ENCODE results near the gene RBMS3. TPM values are rescaled to one million over a fixed set of nuclear protein-coding genes. Genes with fewer than 3 reads are reported as not detected.
A peak's percentile ranks its signal among the peaks of the same experiment; 100 is the strongest.

RBMS3 gene
- total RNA-seq, 1 donor from 2014 or later: 70.0 TPM

DNA sequence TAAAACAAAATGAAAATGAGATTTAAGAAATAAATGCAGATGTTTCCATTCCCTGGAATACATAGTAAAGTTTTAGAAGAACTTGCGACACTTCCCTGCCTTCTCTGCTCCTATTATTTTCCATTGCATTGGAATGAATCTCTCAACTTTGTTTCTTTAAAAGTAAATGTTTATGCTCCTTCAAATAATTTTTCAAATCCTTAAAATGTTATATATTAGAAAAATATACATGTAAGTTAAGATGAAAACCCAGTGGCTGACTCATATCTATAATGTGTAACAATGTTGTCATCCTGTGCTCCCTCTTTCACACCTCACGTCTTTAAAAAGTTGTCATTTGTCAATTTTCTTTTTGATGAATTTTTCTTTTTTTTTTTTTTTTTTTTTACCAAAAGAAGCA is 3.6 kb downstream of the RBMS3 start:
- Histone ChIP-seq H3K27ac (peak overlapping the region; percentile 91), H3K4me1 (peaks cover 23% of the 10 kb centered on the region), H3K36me3 (no peaks in the 10 kb centered on the region), H3K4me3 (peak overlapping the region; percentile 58 to 60), H3K27me3 (no peaks in the 10 kb centered on the region), H3K9me3 (no peaks in the 10 kb centered on the region)
- TF ChIP-seq, protein P1, sequence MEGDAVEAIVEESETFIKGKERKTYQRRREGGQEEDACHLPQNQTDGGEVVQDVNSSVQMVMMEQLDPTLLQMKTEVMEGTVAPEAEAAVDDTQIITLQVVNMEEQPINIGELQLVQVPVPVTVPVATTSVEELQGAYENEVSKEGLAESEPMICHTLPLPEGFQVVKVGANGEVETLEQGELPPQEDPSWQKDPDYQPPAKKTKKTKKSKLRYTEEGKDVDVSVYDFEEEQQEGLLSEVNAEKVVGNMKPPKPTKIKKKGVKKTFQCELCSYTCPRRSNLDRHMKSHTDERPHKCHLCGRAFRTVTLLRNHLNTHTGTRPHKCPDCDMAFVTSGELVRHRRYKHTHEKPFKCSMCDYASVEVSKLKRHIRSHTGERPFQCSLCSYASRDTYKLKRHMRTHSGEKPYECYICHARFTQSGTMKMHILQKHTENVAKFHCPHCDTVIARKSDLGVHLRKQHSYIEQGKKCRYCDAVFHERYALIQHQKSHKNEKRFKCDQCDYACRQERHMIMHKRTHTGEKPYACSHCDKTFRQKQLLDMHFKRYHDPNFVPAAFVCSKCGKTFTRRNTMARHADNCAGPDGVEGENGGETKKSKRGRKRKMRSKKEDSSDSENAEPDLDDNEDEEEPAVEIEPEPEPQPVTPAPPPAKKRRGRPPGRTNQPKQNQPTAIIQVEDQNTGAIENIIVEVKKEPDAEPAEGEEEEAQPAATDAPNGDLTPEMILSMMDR (IDR thresholded peaks at IDR 0.05): no peak
- TF ChIP-seq POLR2AphosphoS5 (IDR thresholded peaks at IDR 0.05; ENCODE audit: insufficient read depth in 1 of 2, low read depth in 1 of 2) (no peak), POLR2A (IDR thresholded peaks at IDR 0.05) (no peak)
- no peak for DNase-seq (ENCODE audit: extremely low spot score in 2 of 2)
- intact Hi-C loops (cut with DNase I): loop anchor here (5.0 to 10.0 kb wide), 4 partner anchors 50 to 1543 kb away; no protein-coding TSS in a partner anchor

DNA sequence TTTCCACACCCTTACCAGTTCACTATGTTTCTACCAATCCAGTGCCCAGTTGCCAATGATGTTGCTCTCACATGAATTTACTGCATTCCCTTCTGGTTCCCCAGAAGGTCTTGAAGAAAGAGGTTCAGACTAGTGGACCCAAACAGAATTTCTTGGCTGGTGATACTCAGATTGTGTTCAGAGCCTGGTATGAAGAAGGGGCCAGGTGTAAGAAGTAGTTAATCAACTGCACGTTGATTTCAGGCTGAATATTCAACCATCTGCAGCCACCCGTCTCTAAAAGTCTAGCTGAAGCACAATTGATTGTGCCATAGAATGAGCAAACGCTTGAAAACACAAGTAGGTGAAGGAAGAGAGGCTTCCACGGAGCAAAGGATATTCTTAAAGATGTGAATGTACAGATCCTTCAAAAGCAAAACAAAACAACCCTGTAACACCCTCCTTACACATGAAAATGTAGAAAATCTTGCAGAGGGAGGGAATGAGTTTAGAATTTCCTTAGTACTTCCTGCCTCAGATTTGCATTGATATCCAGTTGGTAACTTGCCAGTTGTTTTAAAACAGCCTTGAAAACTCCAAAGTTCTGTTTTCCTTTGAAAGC is 4.7 kb downstream of the RBMS3 start:
- Histone ChIP-seq H3K27ac (peak overlapping the region; percentile 74), H3K4me1 (peaks cover 24% of the 10 kb centered on the region), H3K9me3 (no peaks in the 10 kb centered on the region), H3K27me3 (no peaks in the 10 kb centered on the region), H3K36me3 (no peaks in the 10 kb centered on the region), H3K4me3 (peak overlapping the region; percentile 29 to 38)
- no peak for DNase-seq (ENCODE audit: extremely low spot score in 2 of 2)
- no peak for TF ChIP-seq POLR2AphosphoS5 (IDR thresholded peaks at IDR 0.05; ENCODE audit: insufficient read depth in 1 of 2, low read depth in 1 of 2)
- TF ChIP-seq, protein P1 (IDR thresholded peaks at IDR 0.05): no peak
- no peak for TF ChIP-seq POLR2A (IDR thresholded peaks at IDR 0.05)
- intact Hi-C loops (cut with DNase I): loop anchor here (10.0 kb wide), 3 partner anchors 49 to 469 kb away; no protein-coding TSS in a partner anchor

DNA sequence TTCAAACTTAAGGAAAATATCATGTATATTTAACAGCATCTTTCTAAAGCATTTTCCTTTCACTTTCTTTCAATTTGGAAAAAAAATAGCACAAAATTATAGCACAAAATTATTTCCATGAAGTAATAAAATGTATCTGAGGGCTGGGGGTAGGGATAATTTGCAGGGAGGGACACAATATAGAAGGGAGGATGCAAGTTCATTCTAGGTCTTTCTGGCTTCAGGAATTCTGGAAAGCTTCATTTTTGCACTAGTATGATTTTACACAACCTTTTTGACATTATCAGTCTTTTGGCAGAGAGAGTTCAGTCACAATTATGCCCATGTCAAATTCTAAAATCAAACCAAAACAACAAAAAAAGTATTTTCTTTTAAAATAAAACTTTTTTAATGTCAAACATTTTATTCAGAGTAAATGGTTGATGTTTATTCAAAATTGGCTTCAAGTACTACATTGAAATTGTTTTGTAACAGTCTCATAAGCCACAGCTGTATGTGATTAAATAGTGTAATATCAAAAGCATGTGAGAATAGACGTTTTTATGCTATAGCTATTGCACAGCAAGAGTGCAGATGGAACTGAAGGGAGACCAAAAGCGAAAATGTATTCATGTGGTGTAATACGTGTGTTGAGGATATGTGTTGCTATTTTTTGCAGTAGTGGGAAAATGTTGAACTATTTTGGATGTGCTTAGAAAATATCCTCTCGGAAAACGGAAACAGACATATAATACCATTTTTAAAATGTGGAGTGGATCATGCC is 5.8 kb downstream of the RBMS3 start:
- no peak for TF ChIP-seq POLR2AphosphoS5 (IDR thresholded peaks at IDR 0.05; ENCODE audit: insufficient read depth in 1 of 2, low read depth in 1 of 2)
- TF ChIP-seq, protein P1 (IDR thresholded peaks at IDR 0.05): no peak
- TF ChIP-seq POLR2A (IDR thresholded peaks at IDR 0.05): no peak
- no peak for DNase-seq (ENCODE audit: extremely low spot score in 2 of 2)
- Histone ChIP-seq H3K27ac (peak overlapping the region; percentile 74), H3K27me3 (no peaks in the 10 kb centered on the region), H3K9me3 (no peaks in the 10 kb centered on the region), H3K4me1 (peaks cover 34% of the 10 kb centered on the region), H3K4me3 (peak overlapping the region in 1 of 2 donors; percentile 29), H3K36me3 (no peaks in the 10 kb centered on the region)
- intact Hi-C loops (cut with DNase I): loop anchor here (10.0 kb wide), 3 partner anchors 48 to 468 kb away; no protein-coding TSS in a partner anchor

DNA sequence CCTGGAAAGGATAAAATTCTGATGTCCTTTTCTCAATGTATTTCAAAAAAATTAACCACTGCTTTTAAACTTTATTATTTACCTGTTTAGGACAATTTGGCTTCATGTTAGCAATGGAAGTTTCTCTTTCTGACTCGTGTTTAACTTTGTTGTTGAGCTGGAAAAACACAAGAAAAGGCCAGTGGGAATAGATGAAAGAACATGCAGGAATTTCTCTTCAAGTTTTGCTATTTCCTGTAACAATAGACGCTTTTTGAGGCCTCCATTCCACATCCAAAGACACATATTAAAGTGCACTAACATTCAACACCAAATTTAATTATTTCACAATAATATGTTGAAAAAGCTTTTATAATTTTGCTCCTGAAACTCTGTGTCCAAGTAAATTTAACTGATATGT is 9.7 kb downstream of the RBMS3 start:
- Histone ChIP-seq H3K9me3 (no peaks in the 10 kb centered on the region), H3K4me1 (peaks cover 32% of the 10 kb centered on the region), H3K36me3 (no peaks in the 10 kb centered on the region), H3K27ac (no peak overlapping the region), H3K27me3 (no peaks in the 10 kb centered on the region), H3K4me3 (no peak overlapping the region)
- TF ChIP-seq POLR2AphosphoS5 (IDR thresholded peaks at IDR 0.05; ENCODE audit: insufficient read depth in 1 of 2, low read depth in 1 of 2) (no peak), POLR2A (IDR thresholded peaks at IDR 0.05) (no peak)
- TF ChIP-seq, protein P1 (IDR thresholded peaks at IDR 0.05): no peak
- DNase-seq (ENCODE audit: extremely low spot score in 2 of 2): no peak
- intact Hi-C loops (cut with DNase I): no loop called here

Data from vagina (tissue), 2 donors.